ENCODE results near the gene GPS1. TPM values are rescaled to one million over a fixed set of nuclear protein-coding genes. Genes with fewer than 3 reads are reported as not detected.

GPS1 gene
- polyA plus RNA-seq, 10 donors = 60.4 to 72.8 (median 66.1) TPM

- peak in 1 of 3 donors; percentile 0 for DNase-seq
Measured at GRCh38 chr17:82087961-82088837, 36.5 kb downstream of the GPS1 start.

GRCh38 chr17:82088838-82089722 is 37.4 kb downstream of the GPS1 start:
- peak in 1 of 3 donors; percentile 2 for DNase-seq

GRCh38 chr17:82089723-82090548 is 38.2 kb downstream of the GPS1 start:
- peak in 1 of 3 donors; percentile 0 for DNase-seq

- DNase-seq = peak in 1 of 3 donors; percentile 3
Measured at GRCh38 chr17:82090549-82091263, 39.0 kb downstream of the GPS1 start.

- peak in 1 of 3 donors; percentile 0 for DNase-seq
Measured at GRCh38 chr17:82091264-82092066, 39.8 kb downstream of the GPS1 start.

GRCh38 chr17:82092094-82092586 is 40.4 kb downstream of the GPS1 start:
- peak in 1 of 3 donors; percentile 0 for DNase-seq

GRCh38 chr17:82092628-82092994 is 40.9 kb downstream of the GPS1 start:
- no peak for DNase-seq

GRCh38 chr17:82092995-82093751 is 41.5 kb downstream of the GPS1 start:
- no peak for DNase-seq

- no peak for DNase-seq
Measured at GRCh38 chr17:82094931-82095776, 43.5 kb downstream of the GPS1 start.

- DNase-seq = no peak
Measured at GRCh38 chr17:82095777-82096708, 44.3 kb downstream of the GPS1 start.

GRCh38 chr17:82096709-82097183 is 45.0 kb downstream of the GPS1 start:
- DNase-seq = no peak

- DNase-seq = peak in 1 of 3 donors; percentile 73
Measured at GRCh38 chr17:82097184-82097918, 45.7 kb downstream of the GPS1 start.

- no peak for DNase-seq
Measured at GRCh38 chr17:82097919-82098168, 46.1 kb downstream of the GPS1 start.

- peak; percentile 97 to 98 (median 98) for DNase-seq
Measured at GRCh38 chr17:82098169-82098938, 46.7 kb downstream of the GPS1 start, which contains the start of gene FASN. Gene FASN (minus strand): TSS chr17:82098236. CDS start chr17:82096445, 1,791 bp downstream.

Measured in muscle of back (tissue), 11 donors.